Omental fat pad (tissue), 4 donors: ENCODE measurements around the gene ESYT2. TPM values are rescaled to one million over a fixed set of nuclear protein-coding genes. Genes with fewer than 3 reads are reported as not detected.

ENCODE experiments used
- ATAC-seq: fragments of 150-250 bp; one replicate; pipeline ENCODE4 v1.9.1; 2016; ENCODE audit warnings: mild to moderate bottlenecking, moderate library complexity; ENCODE audit not compliant: low FRiP score
- DNase-seq: peaks from one replicate; pipeline ENCODE4 v3.0.0-alpha.2; 2019; ENCODE audit warnings: low spot score
- total RNA-seq, 4 donors: library from RNA; depleted of rRNA; stranded (reverse); fragments of >200 nt; gene quantifications; one replicate each; pipeline ENCODE4 v1.1.0, GENCODE V29; 2016
- TF ChIP-seq, protein P1 (sequence below), 3 donors: fragments of 450-650 bp; IDR thresholded peaks; one replicate each; pipeline ENCODE4 v1.5.1; 2016 to 2017; ENCODE audit warnings: antibody characterized with exemption in 3 of 3, mild to moderate bottlenecking in 3 of 3, moderate library complexity in 2 of 3

The ESYT2 gene
- total RNA-seq, 4 donors from 2014 or later, result 81.9 to 151 (median 112) TPM

DNA sequence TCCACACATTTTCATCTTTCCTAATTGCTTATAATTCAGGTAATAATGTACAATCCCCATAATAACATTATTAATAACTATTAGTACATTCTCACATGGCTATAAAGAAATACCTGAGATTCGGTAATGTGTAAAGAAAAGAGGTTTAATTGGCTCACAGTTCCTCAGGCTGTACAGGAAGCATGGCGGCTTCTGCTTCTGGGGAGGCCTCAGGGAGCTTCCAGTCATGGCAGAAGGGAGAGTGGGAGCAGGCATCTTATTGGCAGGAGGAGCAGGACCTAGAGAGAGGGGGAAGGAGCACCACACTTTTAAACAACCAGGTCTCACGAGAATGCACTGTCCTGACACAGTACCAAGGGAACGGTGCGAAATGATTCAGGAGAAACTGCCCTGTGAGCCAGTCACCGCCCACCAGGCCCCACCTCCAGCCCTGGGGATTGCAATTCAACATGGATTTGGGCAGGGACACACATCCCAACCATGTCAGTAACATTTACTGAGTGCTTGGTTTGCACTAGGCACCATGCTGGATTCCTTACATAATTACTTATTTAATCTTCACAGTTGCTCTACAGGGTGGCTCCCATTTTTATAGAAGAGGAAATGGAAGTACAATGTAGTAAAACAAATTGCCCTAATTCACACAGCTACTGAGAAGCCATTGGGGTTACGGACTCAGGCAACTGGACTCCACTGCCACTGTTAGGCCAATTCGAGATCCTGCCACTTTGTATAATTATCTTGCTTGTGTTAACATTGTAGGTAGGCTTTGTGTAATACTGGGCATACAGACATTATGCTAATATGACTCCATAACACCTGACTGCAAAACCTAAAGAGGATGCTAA is 8.7 kb upstream of the ESYT2 start:
- DNase-seq, result no peak
- TF ChIP-seq, protein P1, sequence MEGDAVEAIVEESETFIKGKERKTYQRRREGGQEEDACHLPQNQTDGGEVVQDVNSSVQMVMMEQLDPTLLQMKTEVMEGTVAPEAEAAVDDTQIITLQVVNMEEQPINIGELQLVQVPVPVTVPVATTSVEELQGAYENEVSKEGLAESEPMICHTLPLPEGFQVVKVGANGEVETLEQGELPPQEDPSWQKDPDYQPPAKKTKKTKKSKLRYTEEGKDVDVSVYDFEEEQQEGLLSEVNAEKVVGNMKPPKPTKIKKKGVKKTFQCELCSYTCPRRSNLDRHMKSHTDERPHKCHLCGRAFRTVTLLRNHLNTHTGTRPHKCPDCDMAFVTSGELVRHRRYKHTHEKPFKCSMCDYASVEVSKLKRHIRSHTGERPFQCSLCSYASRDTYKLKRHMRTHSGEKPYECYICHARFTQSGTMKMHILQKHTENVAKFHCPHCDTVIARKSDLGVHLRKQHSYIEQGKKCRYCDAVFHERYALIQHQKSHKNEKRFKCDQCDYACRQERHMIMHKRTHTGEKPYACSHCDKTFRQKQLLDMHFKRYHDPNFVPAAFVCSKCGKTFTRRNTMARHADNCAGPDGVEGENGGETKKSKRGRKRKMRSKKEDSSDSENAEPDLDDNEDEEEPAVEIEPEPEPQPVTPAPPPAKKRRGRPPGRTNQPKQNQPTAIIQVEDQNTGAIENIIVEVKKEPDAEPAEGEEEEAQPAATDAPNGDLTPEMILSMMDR (IDR thresholded peaks at IDR 0.05), result no peak
- ATAC-seq, result no peak

DNA sequence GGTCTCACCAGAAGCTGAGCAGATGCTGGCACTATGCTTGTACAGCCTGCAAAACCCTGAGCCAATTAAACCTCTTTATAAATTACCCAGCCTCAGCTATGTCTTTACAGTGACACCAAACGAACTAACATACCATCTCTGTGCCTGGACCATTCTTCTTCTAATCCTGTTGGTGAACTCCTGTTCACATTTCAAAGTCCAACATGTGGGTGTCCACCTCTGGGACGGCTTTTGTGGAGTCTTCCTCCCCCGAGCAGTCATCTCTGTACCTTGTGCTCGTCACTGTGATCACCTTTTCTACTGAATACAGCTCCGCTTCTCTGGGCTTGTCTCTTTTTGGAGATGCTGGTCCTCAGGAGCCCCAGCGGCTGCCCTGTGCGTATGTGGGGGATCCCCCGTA is 7.4 kb upstream of the ESYT2 start:
- DNase-seq, result no peak

DNA sequence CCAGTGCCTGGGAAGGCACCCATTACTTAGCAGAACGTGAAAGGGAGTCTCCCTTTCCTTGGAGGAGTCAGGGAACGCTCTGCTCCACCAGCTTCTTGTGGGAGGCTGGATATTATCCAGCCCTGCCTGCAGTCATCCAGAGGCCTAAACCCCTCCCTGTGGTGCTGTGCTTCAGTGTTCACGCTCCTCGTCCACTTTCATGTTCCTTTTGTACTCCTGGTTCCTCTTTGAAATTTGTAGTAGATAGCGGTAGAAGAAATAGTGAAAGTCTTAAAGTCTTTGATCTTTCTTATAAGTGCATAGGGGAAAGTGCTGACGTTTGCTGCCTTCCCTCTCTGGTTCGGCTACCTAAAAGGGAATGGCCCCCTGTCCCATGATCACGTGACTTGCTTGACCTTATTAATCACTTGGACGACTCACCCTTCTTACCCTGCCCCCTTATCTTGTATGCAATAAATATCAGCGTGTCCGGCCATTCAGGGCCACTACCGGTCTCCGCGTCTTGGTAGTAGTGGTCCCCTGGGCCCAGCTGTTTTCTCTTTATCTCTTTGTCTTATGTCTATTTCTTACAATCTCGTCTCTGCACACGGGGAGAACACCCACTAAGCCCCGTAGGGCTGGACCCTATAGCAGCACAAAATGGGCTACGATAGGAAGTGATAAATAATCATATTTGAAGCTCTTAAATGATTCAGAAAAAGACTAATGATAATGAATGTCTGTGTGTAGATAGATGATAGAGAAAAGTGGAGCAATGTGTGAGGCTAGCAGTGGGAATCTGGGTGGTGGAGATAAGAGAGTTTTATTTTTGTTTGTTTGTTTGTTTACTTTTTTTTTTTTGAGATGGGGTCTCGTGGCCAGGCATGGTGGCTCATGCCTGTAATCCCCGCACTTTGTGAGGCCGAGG is 5.8 kb upstream of the ESYT2 start:
- no peak for DNase-seq

More for the DNA sequence above, 7.4 kb upstream of the ESYT2 start:
- TF ChIP-seq, protein P1 (IDR thresholded peaks at IDR 0.05), result no peak
- no peak for ATAC-seq

DNA sequence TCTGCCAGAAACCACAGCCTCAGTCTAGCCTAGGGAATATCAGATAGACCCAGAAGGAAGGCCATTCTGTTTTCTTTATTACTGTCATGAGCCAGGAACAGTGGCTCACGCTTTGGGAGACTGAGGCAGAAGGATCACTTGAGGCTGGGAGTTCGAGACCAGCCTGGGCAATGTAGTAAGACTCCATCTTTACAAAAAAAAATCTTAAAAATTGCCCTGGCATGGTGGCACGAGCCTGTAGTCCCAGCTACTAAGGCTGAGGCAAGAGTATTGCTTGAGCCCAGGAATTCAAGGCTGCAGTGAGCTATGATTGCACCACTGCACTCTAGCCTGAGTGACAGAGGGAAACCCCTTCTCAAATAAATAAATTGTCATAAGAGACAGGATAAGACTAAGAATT is 3.7 kb upstream of the ESYT2 start:
- DNase-seq (no peak), ATAC-seq (no peak)
- TF ChIP-seq, protein P1 (IDR thresholded peaks at IDR 0.05), result no peak

More for the DNA sequence above, 5.8 kb upstream of the ESYT2 start:
- TF ChIP-seq, protein P1 (IDR thresholded peaks at IDR 0.05), result no peak
- no peak for ATAC-seq

DNA sequence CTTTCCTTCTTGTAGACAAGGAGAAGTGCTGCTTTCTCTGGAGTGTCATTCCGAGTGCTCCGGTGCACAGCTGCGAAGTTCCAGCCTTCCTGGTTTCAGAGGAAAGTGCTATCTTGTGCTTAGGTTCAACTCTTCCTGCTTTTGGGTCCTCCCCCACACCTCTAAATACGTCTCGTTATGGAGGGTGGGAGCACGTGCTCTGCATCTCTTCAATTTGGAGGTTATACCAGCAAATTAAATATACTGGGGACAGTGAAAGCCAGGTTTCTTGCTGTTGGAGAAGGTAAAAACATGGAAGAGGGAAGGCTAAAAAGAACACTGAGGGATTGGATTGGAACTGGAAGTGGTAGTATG is 2.4 kb upstream of the ESYT2 start:
- TF ChIP-seq, protein P1 (IDR thresholded peaks at IDR 0.05), result no peak
- DNase-seq (no peak), ATAC-seq (no peak)

DNA sequence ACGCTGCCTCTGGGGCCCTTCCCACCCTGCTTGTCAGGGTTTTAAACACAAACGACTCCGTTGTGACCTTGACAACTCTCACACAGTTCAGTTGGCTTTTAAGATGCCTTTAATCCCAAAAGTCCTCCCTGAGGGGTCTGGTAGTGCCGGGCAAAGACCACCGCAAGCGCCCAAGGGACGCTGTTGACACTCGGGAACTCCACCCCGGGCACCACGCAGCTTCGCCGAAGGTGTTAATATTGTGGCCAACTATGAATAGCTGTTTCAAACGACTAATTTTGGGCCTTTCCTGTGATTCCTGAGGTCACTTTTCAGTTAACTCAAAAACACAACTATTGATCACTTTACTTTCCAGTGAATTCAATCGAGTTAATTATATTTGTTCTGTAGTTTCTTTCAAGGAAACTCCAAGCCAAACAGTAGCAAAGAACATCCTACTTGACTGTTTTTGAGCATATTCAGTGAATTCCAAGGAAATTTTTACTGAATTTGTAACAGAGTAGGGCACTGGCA is 958 bp upstream of the ESYT2 start:
- TF ChIP-seq, protein P1 (IDR thresholded peaks at IDR 0.05), result no peak
- ATAC-seq, result no peak

More for the DNA sequence above, 958 bp upstream of the ESYT2 start:
- DNase-seq, result no peak
